Adrenal gland (tissue), 12 donors: ENCODE results near the gene SPA17. TPM values are rescaled to one million over a fixed set of nuclear protein-coding genes. Genes with fewer than 3 reads are reported as not detected.

Experiments
- DNase-seq, 7 donors: peaks; one replicate each; pipeline ENCODE4 v3.0.0-alpha.2; 2019 to 2020
- H3K27ac ChIP-seq, 5 donors: fragments of 200-600 bp; sonication (generic) in 4 of 5; 1 replicate in 3 of 5; 2 replicates in 2 of 5; pipeline versions ENCODE4 v1.5.1 to v1.8.0; 2016 to 2020; ENCODE audit warnings: mild to moderate bottlenecking in 1 of 5
- H3K27me3 ChIP-seq: fragments of 200-600 bp; 2 replicates; pipeline ENCODE4 v1.8.0; 2021
- H3K36me3 ChIP-seq, 2 donors: fragments of 200-600 bp; replicated peaks in 1 of 2; 1 replicate in 1 of 2; 2 replicates in 1 of 2; pipeline versions ENCODE4 v1.5.1 to v1.8.0; 2018 to 2022
- H3K4me1 ChIP-seq, 2 donors: fragments of 200-600 bp; replicated peaks in 1 of 2; 1 replicate in 1 of 2; 2 replicates in 1 of 2; pipeline versions ENCODE4 v1.5.1 to v1.8.0; 2018 to 2021
- H3K4me3 ChIP-seq, 4 donors: fragments of 200-600 bp; sonication (generic) in 3 of 4; one replicate each; pipeline ENCODE4 v1.5.1; 2016 to 2018
- H3K9me3 ChIP-seq, 3 donors: fragments of 200-600 bp; sonication (generic) in 1 of 3; replicated peaks in 1 of 3; 1 replicate in 2 of 3; 2 replicates in 1 of 3; pipeline versions ENCODE4 v1.5.1 to v1.8.0; 2016 to 2021
- POLR2A ChIP-seq, 2 donors: fragments of 450-650 bp; IDR thresholded peaks; one replicate each; pipeline ENCODE4 v1.6.1; 2017; ENCODE audit warnings: antibody characterized with exemption in 2 of 2, mild to moderate bottlenecking in 2 of 2, moderate library complexity in 1 of 2
- WGBS, 4 donors: extraction: QIAGEN DNeasy Blood & Tissue Kit in 2 of 4; methylation state at CpG; one replicate each; pipeline versions ENCODE4 v1.1.5 to v1.1.7; 2013 to 2017; 5-methylcytosine and 5-hydroxymethylcytosine counted together
- intact Hi-C, 2 donors: fragments of 100-400 bp; cut with DNase I; formaldehyde crosslinking; loops; one replicate each; pipeline versions ENCODE4 v1.14.1 to v1.15.0; 2022 to 2023
- polyA plus RNA-seq, 3 donors: library from polyadenylated mRNA; stranded (reverse); fragments of 200-250 nt in 2 of 3; fragments of 350-450 nt in 1 of 3; fragmentation: Illumina TruSeq in 1 of 3; extraction: RNeasy Lipid Tissue Mini Kit (QIAGEN cat#74804) in 1 of 3; gene quantifications; one replicate each; pipeline ENCODE4 v1.2.3, GENCODE V29; 2013 to 2014
- total RNA-seq, 9 donors: library from RNA; depleted of rRNA in 4 of 9; stranded (reverse); fragments of >200 nt in 4 of 9; fragments of 120-200 nt in 1 of 9; fragmentation: NEBNext Ultra II Directional in 1 of 9; extraction: Animal tissue kit (Norgen Biotek cat#: 25700) in 1 of 9; gene quantifications; one replicate each; pipeline versions ENCODE4 v1.1.0 to v1.2.4, GENCODE V29; 2013 to 2023
- TF ChIP-seq, protein P1 (sequence below), 6 experiments: fragments of 450-650 bp in 4 of 6; fragments of 200-600 bp in 2 of 6; sonication (generic) in 1 of 6; IDR thresholded peaks; 1 replicate in 5 of 6; 2 replicates in 1 of 6; pipeline versions ENCODE4 v1.5.1 to v1.8.0; 2016 to 2021; ENCODE audit warnings: antibody characterized with exemption in 6 of 6, mild to moderate bottlenecking in 2 of 6, moderate library complexity in 1 of 6
- donor health status: healthy with polysubstance abuse.
- donor health status: Bipolar disorder and iron deficiency.
- donor health status: DM: yes; HTN: yes; CAD: no.
- donor health status: DM: no; HTN: no; CAD: no.
- donor health status: DM: no; HTN: no; CAD: no.
- donor health status: DM: yes; HTN: yes; CAD: no.

SPA17 gene
- total and polyA plus RNA-seq, 12 donors, result 1.3 to 14.8 (median 3.7) TPM

GRCh38 chr11:124682443-124682842 is 8.7 kb downstream of the SPA17 start:
- Histone ChIP-seq H3K36me3 (no peaks in the 10 kb centered on the region), H3K4me1 (no peaks in the 10 kb centered on the region), H3K27me3 (no peaks in the 10 kb centered on the region), H3K27ac (no peak overlapping the region), H3K4me3 (no peak overlapping the region), H3K9me3 (no peaks in the 10 kb centered on the region)
- no peak for TF ChIP-seq POLR2A (IDR thresholded peaks at IDR 0.05)
- TF ChIP-seq, protein P1, sequence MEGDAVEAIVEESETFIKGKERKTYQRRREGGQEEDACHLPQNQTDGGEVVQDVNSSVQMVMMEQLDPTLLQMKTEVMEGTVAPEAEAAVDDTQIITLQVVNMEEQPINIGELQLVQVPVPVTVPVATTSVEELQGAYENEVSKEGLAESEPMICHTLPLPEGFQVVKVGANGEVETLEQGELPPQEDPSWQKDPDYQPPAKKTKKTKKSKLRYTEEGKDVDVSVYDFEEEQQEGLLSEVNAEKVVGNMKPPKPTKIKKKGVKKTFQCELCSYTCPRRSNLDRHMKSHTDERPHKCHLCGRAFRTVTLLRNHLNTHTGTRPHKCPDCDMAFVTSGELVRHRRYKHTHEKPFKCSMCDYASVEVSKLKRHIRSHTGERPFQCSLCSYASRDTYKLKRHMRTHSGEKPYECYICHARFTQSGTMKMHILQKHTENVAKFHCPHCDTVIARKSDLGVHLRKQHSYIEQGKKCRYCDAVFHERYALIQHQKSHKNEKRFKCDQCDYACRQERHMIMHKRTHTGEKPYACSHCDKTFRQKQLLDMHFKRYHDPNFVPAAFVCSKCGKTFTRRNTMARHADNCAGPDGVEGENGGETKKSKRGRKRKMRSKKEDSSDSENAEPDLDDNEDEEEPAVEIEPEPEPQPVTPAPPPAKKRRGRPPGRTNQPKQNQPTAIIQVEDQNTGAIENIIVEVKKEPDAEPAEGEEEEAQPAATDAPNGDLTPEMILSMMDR (IDR thresholded peaks at IDR 0.05), result no peak
- WGBS, 4 donors, result 94 to 100% (median 95%) methylated on average over 1 of the region's 1 CpG
- no peak for DNase-seq
- intact Hi-C loops, result no loop called here

DNA sequence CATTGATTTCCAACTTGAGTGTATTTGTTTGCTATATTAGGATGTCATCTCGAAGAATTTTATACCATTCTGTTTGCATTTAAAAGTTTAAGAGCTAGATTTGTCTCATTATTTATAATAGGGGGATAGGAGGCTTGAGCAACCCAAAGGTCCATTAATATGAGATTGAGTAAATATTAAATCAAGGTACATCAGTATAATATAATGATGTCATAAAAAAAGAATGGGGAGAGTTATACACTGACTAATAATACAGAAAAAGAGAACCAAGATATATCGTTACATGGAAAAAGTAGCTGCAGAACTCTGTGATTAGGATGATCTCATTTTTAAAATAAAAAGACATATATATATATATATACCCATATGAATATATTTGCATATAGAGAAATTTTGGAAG is 19.4 kb downstream of the SPA17 start:
- WGBS, 4 donors, result 94 to 97% (median 96%) methylated on average over 2 of the region's 2 CpGs
- Histone ChIP-seq H3K9me3 (no peaks in the 10 kb centered on the region), H3K4me1 (no peaks in the 10 kb centered on the region), H3K27me3 (no peaks in the 10 kb centered on the region), H3K36me3 (no peaks in the 10 kb centered on the region), H3K4me3 (no peak overlapping the region), H3K27ac (no peak overlapping the region)
- DNase-seq, result no peak
- intact Hi-C loops, result no loop called here
- TF ChIP-seq POLR2A (IDR thresholded peaks at IDR 0.05), result no peak
- TF ChIP-seq, protein P1 (IDR thresholded peaks at IDR 0.05), result no peak

- intact Hi-C loops, result no loop called here
- no peak for DNase-seq
- no peaks in the 10 kb centered on the region for H3K9me3 ChIP-seq
- TF ChIP-seq POLR2A (IDR thresholded peaks at IDR 0.05), result no peak
- TF ChIP-seq, protein P1 (IDR thresholded peaks at IDR 0.05), result no peak
- peaks cover 5% of the 10 kb centered on the region for H3K27me3 ChIP-seq
- no peak overlapping the region for H3K27ac ChIP-seq
- H3K4me3 ChIP-seq, result no peak overlapping the region
- no peaks in the 10 kb centered on the region for H3K4me1 ChIP-seq
- WGBS, 4 donors, result 67 to 100% (median 72%) methylated on average over 1 of the region's 1 CpG
- H3K36me3 ChIP-seq, result no peaks in the 10 kb centered on the region
Observed at GRCh38 chr11:124699547-124699946, 25.8 kb downstream of the SPA17 start.

DNA sequence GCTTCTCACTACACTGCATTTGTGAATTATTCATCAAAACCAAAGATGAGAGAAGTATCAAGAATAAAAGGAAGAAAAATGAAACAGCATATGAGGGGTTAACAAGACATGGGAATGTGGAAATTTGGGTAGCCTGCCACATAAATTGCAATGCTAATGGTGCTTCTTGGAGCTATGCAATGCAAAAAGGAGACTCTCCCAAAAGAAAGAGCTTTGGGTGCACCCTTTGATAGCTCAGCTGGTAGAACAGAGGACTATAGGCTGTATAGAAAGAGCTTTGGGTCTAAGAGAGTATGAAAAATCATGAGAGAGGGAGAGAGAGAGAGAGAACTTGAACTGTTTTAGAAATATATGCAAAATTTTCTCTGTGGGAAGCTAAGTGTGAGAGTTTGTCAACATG is 26.3 kb downstream of the SPA17 start:
- Histone ChIP-seq H3K36me3 (no peaks in the 10 kb centered on the region), H3K9me3 (no peaks in the 10 kb centered on the region), H3K4me1 (no peaks in the 10 kb centered on the region), H3K27me3 (peaks cover 5% of the 10 kb centered on the region), H3K4me3 (no peak overlapping the region), H3K27ac (no peak overlapping the region)
- TF ChIP-seq POLR2A (IDR thresholded peaks at IDR 0.05), result no peak
- TF ChIP-seq, protein P1 (IDR thresholded peaks at IDR 0.05), result no peak
- intact Hi-C loops, result no loop called here
- DNase-seq, result no peak
